ENCODE results near the gene UGT8.

DNA sequence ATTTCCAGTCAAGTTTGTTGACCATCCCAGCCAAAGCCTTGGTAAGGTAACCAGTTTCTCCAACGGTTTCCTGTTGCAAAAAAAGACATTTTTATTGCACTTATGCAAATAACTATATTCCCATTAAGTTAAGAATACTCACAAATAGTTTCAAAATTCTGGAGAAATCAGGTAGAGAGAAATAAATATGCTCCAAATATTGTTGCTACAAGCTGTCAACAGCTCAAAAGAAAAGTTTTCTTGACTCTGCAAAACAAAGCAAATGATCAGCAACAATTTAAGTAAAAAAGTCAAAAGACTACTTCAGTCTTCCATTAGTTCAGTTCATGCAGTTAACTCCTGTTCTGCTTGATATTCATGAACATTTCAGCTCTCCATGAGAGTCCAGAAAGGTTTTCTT is 49.0 kb upstream of the UGT8 start:
- no peak for TF ChIP-seq ASH2L (IDR thresholded peaks at IDR 0.05; ENCODE audit: low read length)
- no peak for TF ChIP-seq EZH2 (IDR thresholded peaks at IDR 0.05; ENCODE audit: low read depth, low read length, severe bottlenecking)
- TF ChIP-seq, protein P1, sequence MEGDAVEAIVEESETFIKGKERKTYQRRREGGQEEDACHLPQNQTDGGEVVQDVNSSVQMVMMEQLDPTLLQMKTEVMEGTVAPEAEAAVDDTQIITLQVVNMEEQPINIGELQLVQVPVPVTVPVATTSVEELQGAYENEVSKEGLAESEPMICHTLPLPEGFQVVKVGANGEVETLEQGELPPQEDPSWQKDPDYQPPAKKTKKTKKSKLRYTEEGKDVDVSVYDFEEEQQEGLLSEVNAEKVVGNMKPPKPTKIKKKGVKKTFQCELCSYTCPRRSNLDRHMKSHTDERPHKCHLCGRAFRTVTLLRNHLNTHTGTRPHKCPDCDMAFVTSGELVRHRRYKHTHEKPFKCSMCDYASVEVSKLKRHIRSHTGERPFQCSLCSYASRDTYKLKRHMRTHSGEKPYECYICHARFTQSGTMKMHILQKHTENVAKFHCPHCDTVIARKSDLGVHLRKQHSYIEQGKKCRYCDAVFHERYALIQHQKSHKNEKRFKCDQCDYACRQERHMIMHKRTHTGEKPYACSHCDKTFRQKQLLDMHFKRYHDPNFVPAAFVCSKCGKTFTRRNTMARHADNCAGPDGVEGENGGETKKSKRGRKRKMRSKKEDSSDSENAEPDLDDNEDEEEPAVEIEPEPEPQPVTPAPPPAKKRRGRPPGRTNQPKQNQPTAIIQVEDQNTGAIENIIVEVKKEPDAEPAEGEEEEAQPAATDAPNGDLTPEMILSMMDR (IDR thresholded peaks at IDR 0.05; ENCODE audit: control extremely low read depth in 1 of 3, insufficient read depth in 1 of 3, low read depth in 1 of 3, low read length in 3 of 3), result no peak
- TF ChIP-seq SIX5 (IDR thresholded peaks at IDR 0.05; ENCODE audit: low read depth, low read length), result no peak
- TF ChIP-seq PHF8 (conservative IDR thresholded peaks at IDR 0.05; ENCODE audit: low read depth, low read length), result no peak
- no peak for TF ChIP-seq POLR2AphosphoS5 (IDR thresholded peaks at IDR 0.05; ENCODE audit: low read depth, low read length)
- TF ChIP-seq SIN3A (conservative IDR thresholded peaks at IDR 0.05 in 1 of 2, IDR thresholded peaks at IDR 0.05 in 1 of 2; ENCODE audit: low read depth in 1 of 2, low read length in 2 of 2), result no peak
- no peak for TF ChIP-seq TBP (IDR thresholded peaks at IDR 0.05; ENCODE audit: low read depth, low read length)
- TF ChIP-seq TAF1 (IDR thresholded peaks at IDR 0.05; ENCODE audit: low read depth, low read length), result no peak
- TF ChIP-seq RFX5 (IDR thresholded peaks at IDR 0.05; ENCODE audit: borderline replicate concordance, low read depth, low read length), result no peak

All from H1 (cell line).